ENCODE results near the gene RERG. TPM values are rescaled to one million over a fixed set of nuclear protein-coding genes. Genes with fewer than 3 reads are reported as not detected.
"Not testable (repeated sequence)": the region's sequence is repeated elsewhere in the genome, so short reads cannot be mapped to it uniquely, and the experiment has no call there.

Gene RERG
- total RNA-seq, 1 donor from 2014 or later: 1.1 TPM

DNA sequence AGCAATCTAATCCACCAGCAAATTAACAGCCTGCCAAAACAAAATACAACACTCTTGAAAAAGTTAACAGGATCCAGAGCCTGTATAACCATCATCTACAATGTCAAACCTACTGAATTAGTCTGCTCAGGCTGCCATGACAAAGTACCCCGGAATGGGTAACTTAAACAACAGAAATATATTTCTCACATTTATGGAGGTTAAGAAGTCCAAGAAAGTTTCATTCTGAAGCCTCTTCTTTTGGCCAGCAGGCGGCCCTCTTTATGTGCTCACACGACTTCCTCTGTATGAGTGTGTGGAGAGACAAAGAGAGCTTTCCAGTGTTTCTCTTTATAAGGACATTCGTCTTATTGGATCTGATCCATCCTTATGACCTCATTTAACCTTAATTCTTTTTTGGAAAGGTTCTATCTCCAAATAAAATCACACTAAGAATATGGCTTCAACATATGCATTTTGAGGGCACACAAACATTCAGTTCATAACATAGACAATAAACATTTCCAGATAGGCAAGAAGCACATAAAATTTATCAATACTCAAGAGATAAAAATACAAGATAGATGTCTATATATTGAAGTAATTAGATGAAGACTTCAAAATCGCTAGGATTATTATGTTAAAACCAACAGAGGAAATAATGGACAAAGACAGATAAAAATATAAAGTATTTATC is 5.9 kb upstream of the RERG start:
- Mint-ChIP-seq H3K4me1 (peaks cover 5% of the 10 kb centered on the region), H3K27me3 (ENCODE audit: low read depth) (peaks cover 14% of the 10 kb centered on the region), H3K9me3 (no peaks in the 10 kb centered on the region), H3K4me3 (no peak overlapping the region), H3K27ac (ENCODE audit: unreplicated experiment) (no peak overlapping the region), H3K36me3 (ENCODE audit: low read depth) (no peaks in the 10 kb centered on the region)
- DNase-seq (ENCODE audit: low read depth, low spot score): peak; percentile 20
- TF ChIP-seq, protein P1, sequence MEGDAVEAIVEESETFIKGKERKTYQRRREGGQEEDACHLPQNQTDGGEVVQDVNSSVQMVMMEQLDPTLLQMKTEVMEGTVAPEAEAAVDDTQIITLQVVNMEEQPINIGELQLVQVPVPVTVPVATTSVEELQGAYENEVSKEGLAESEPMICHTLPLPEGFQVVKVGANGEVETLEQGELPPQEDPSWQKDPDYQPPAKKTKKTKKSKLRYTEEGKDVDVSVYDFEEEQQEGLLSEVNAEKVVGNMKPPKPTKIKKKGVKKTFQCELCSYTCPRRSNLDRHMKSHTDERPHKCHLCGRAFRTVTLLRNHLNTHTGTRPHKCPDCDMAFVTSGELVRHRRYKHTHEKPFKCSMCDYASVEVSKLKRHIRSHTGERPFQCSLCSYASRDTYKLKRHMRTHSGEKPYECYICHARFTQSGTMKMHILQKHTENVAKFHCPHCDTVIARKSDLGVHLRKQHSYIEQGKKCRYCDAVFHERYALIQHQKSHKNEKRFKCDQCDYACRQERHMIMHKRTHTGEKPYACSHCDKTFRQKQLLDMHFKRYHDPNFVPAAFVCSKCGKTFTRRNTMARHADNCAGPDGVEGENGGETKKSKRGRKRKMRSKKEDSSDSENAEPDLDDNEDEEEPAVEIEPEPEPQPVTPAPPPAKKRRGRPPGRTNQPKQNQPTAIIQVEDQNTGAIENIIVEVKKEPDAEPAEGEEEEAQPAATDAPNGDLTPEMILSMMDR (conservative IDR thresholded peaks at IDR 0.05): peak; percentile 92

DNA sequence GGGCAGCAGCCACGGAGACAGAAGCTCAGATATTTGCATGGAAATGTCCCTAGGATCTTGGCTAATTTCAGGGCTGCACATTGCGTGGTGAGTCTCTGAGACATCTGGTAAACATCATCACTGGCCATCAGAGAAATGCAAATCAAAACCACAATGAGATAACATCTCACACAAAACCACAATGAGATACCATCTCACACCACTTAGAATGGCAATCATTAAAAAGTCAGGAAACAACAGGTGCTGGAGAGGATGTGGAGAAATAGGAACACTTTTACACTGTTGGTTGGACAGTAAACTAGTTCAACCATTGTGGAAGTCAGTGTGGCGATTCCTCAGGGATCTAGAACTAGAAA is 4.6 kb upstream of the RERG start:
- not testable (repeated sequence) for H3K27ac Mint-ChIP-seq (ENCODE audit: unreplicated experiment); DNase-seq (ENCODE audit: low read depth, low spot score); H3K36me3 Mint-ChIP-seq (ENCODE audit: low read depth); H3K4me3 Mint-ChIP-seq; H3K9me3 Mint-ChIP-seq
- Mint-ChIP-seq H3K27me3 (ENCODE audit: low read depth) (peaks cover 11% of the 10 kb centered on the region), H3K4me1 (peaks cover 11% of the 10 kb centered on the region)

DNA sequence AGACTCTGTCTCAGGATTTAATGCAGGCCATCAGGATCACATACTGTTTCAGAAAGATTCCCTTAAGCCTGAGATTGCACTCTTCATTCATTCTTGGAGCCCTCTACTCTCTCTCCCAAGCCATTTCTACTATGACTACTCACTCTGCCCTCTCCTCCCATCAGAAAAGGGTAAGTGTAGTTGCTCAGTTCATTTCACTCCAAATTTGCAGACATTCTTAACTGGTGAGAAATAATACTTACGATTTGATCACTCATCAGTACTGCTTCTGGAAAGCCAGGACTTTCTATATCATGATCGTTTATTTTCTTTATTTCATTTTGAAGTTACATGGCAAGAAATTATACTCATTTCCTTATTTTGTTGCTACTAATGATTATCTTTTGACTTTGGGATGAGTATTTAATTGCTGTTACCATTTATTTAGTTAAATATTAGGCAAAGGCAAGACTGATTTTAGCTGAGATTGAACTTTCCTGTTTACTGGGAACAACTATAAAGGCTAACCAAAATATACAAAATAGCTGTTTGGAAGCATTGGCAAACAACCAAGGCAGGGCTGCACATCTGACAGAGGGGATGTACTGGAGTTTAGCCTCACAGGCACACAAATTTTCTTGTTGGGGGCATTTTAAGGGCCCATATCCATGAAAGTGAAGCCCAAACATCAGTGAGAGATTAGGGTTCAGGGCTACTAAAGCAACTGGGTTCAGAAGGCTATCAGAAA is 4.1 kb upstream of the RERG start:
- H3K27me3 Mint-ChIP-seq (ENCODE audit: low read depth): peaks cover 11% of the 10 kb centered on the region
- no peaks in the 10 kb centered on the region for H3K9me3 Mint-ChIP-seq
- peaks cover 13% of the 10 kb centered on the region for H3K4me1 Mint-ChIP-seq
- DNase-seq (ENCODE audit: low read depth, low spot score): no peak
- TF ChIP-seq, protein P1 (conservative IDR thresholded peaks at IDR 0.05): no peak
- no peak overlapping the region for H3K27ac Mint-ChIP-seq (ENCODE audit: unreplicated experiment)
- H3K36me3 Mint-ChIP-seq (ENCODE audit: low read depth): no peaks in the 10 kb centered on the region
- H3K4me3 Mint-ChIP-seq: no peak overlapping the region

DNA sequence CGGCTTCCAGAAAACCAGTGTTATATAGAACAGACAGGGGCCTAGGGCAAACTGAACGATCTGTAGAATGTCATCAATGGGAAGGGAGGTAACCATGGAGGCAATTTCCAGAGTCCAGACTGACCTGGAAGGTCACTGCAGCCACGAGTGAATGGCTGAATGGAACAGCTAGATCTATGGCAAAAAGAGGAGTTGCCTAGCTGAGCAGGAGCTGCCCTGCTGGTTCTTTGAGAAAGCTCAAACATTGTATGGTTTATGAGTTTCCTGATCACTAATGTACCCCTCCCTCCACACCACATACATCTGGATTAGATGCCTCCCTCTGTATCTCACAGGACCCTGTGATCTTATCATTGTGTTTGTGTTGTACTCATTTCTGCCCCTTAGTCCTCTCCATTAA is 1.0 kb upstream of the RERG start:
- TF ChIP-seq, protein P1 (conservative IDR thresholded peaks at IDR 0.05): no peak
- no peak for DNase-seq (ENCODE audit: low read depth, low spot score)
- Mint-ChIP-seq H3K4me3 (peak overlapping the region; percentile 28), H3K9me3 (no peaks in the 10 kb centered on the region), H3K36me3 (ENCODE audit: low read depth) (no peaks in the 10 kb centered on the region), H3K27ac (ENCODE audit: unreplicated experiment) (no peak overlapping the region), H3K27me3 (ENCODE audit: low read depth) (peaks cover 6% of the 10 kb centered on the region), H3K4me1 (peaks cover 13% of the 10 kb centered on the region)

DNA sequence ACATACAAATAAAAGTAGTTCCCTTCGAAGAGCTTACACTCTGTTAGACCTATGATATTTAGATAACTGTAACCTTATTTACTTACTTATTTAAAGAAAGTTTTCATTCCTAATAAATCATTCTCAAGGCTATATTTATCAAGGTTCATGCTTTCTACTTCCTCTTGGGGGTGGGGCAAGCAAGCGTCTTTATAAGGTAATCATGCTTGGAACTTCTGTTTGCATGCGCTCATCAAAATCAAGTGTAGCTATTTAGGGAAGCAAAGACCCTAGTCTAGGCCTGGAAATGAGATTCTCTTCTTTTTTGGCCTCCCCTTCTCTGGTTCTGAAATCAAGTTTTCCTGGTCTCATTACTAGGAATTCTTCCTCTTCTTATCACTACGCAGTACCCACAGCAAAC is 766 bp downstream of the RERG start:
- no peak overlapping the region for H3K27ac Mint-ChIP-seq (ENCODE audit: unreplicated experiment)
- H3K27me3 Mint-ChIP-seq (ENCODE audit: low read depth): peaks cover 6% of the 10 kb centered on the region
- TF ChIP-seq, protein P1 (conservative IDR thresholded peaks at IDR 0.05): no peak
- no peak for DNase-seq (ENCODE audit: low read depth, low spot score)
- peak overlapping the region; percentile 83 for H3K4me3 Mint-ChIP-seq
- no peaks in the 10 kb centered on the region for H3K36me3 Mint-ChIP-seq (ENCODE audit: low read depth)
- peaks cover 15% of the 10 kb centered on the region for H3K4me1 Mint-ChIP-seq
- no peaks in the 10 kb centered on the region for H3K9me3 Mint-ChIP-seq

DNA sequence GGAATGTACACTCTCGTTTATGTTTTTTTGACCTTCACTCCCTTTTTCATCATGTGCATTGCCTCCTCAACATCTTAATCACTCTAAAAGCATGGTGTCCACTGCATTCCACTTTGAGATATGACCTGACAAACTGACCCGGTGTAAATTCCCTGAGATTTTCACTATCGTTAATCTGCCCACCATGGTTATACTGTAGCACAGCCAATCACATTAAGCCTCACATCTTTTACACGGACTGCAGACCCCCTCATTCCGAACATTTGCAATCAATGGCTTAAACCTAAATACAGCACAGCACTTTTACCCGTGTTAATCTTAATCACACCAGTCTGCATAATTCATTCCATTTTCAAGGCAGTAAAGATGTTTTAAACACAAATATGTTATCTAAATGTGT is 2.4 kb downstream of the RERG start:
- TF ChIP-seq, protein P1 (conservative IDR thresholded peaks at IDR 0.05): no peak
- peaks cover 6% of the 10 kb centered on the region for H3K27me3 Mint-ChIP-seq (ENCODE audit: low read depth)
- peaks cover 20% of the 10 kb centered on the region for H3K4me1 Mint-ChIP-seq
- no peaks in the 10 kb centered on the region for H3K36me3 Mint-ChIP-seq (ENCODE audit: low read depth)
- H3K9me3 Mint-ChIP-seq: no peaks in the 10 kb centered on the region
- no peak overlapping the region for H3K27ac Mint-ChIP-seq (ENCODE audit: unreplicated experiment)
- H3K4me3 Mint-ChIP-seq: no peak overlapping the region
- no peak for DNase-seq (ENCODE audit: low read depth, low spot score)
